HEK293 (cell line): Measurements from ENCODE around the gene CENPT.

Experiments used
- CTCF ChIP-seq: fragments of 450-650 bp; formaldehyde crosslinking; IDR thresholded peaks from 2 replicates; pipeline ENCODE4 v1.5.1; 2016; ENCODE audit warnings: missing biosample characterization, missing genetic modification characterization
- REST ChIP-seq: fragments of 450-650 bp; formaldehyde crosslinking; IDR thresholded peaks from 2 replicates; pipeline ENCODE4 v1.5.1; 2016; ENCODE audit warnings: missing biosample characterization, missing genetic modification characterization
- SETDB1 ChIP-seq: IDR thresholded peaks from one replicate; pipeline ENCODE4 v1.6.1; 2017; ENCODE audit warnings: mild to moderate bottlenecking, low read length, moderate library complexity, mixed read lengths; ENCODE audit not compliant: insufficient read length
- SP2 ChIP-seq: fragments of 450-650 bp; formaldehyde crosslinking; IDR thresholded peaks from 2 replicates; pipeline ENCODE4 v1.5.1; 2016; ENCODE audit warnings: missing biosample characterization, missing genetic modification characterization
- ZFP41 ChIP-seq: fragments of 450-650 bp; formaldehyde crosslinking; IDR thresholded peaks from 2 replicates; pipeline ENCODE4 v1.5.1; 2016; ENCODE audit warnings: missing biosample characterization, missing genetic modification characterization, borderline replicate concordance
- ZNF274 ChIP-seq, 2 experiments: fragments of 200-500 bp in 1 of 2; fragments of 450-650 bp in 1 of 2; sonication (Bioruptor generic) in 1 of 2; formaldehyde crosslinking in 1 of 2; IDR thresholded peaks; 2 replicates each; pipeline versions ENCODE4 v1.5.1 to v1.6.1; 2014 to 2016; ENCODE audit warnings: borderline replicate concordance in 1 of 2, inconsistent platforms in 1 of 2, low read length in 1 of 2, missing biosample characterization in 1 of 2, missing genetic modification characterization in 1 of 2
- ZNF433 ChIP-seq: fragments of 450-650 bp; formaldehyde crosslinking; IDR thresholded peaks from 2 replicates; pipeline ENCODE4 v1.5.1; 2016; ENCODE audit warnings: missing biosample characterization, missing genetic modification characterization, low read depth

- TF ChIP-seq CTCF (tag by site-specific recombination) (no peak), SP2 (tag by site-specific recombination) (no peak), SETDB1 (no peak), REST (tag by site-specific recombination) (no peak), ZFP41 (tag by site-specific recombination) (no peak), ZNF274 (IDR thresholded peaks at IDR 0.05; ENCODE audit: low read length) (no peak), ZNF274 (tag by site-specific recombination; IDR thresholded peaks at IDR 0.05; ENCODE audit: borderline replicate concordance) (no peak), ZNF433 (tag by site-specific recombination) (no peak)
Measured at GRCh38 chr16:67803894-67804293, 43.6 kb downstream of the CENPT start.
